ENCODE results near the gene DIP2A. TPM values are rescaled to one million over a fixed set of nuclear protein-coding genes. Genes with fewer than 3 reads are reported as not detected.

DIP2A gene
- total and polyA plus RNA-seq, 2 of the 8 experiments (the other 6 are each of a cell fraction or from before 2014, with no cell fraction given): 16.0 to 27.1 TPM

DNA sequence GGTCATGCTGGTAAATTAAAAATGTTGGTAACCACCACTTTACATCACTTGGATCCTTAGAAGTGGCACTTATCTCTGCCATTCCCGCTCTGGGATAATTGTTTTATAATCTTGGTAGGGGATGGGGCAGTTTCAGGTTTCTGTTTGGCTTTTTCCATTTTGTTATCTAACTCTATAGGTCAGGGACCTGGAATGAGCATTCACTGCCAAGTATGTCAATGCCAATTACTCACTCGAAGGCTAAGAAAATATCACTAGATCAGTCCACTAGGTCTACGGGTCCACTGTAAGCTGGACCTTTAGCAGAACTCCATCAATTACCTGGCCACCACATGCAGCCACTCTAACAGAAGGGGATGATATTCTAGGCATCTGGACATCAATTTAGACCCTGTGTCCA is 4.5 kb upstream of the DIP2A start:
- Histone ChIP-seq H2AFZ (ENCODE audit: low read length) (no peak overlapping the region), H3K79me1 (ENCODE audit: low read depth, low read length) (peaks cover 5% of the 10 kb centered on the region; the same call in 1 of the 2 replicates), H4K8ac (ENCODE audit: extremely low read depth, insufficient read depth, low read length) (no peak overlapping the region), H3K23ac (ENCODE audit: insufficient read length) (no peak overlapping the region), H3K9ac (replicated peaks in 1 of 4; ENCODE audit: extremely low read depth in 1 of 4, low read depth in 3 of 4, low read length in 3 of 4) (no peak overlapping the region), H4K20me1 (replicated peaks in 1 of 2; ENCODE audit: control insufficient read depth in 1 of 2, insufficient read depth in 2 of 2, low read length in 2 of 2) (peaks cover 0 to 1% of the 10 kb centered on the region in 2 experiments), H3K4me2 (ENCODE audit: insufficient read depth in 1 of 2, low read depth in 2 of 2, low read length in 2 of 2) (no peak overlapping the region), H3K4ac (replicated peaks; ENCODE audit: insufficient read length, low read depth, low read length) (no peak overlapping the region), H2BK12ac (ENCODE audit: low read depth, low read length) (no peak overlapping the region), H3K27ac (ENCODE audit: low read depth, low read length) (no peak overlapping the region), H3K27me3 (replicated peaks in 1 of 4; ENCODE audit: control insufficient read depth in 3 of 4, extremely low read depth in 1 of 4, insufficient read depth in 3 of 4, low read length in 3 of 4) (no peaks in the 10 kb centered on the region), H2BK15ac (ENCODE audit: low read length) (no peak overlapping the region), H2BK5ac (ENCODE audit: low read depth, low read length) (no peak overlapping the region), H3K18ac (ENCODE audit: extremely low read depth, low read length) (no peak overlapping the region), H3K36me3 (ENCODE audit: control insufficient read depth in 2 of 4, insufficient read depth in 4 of 4, low read length in 3 of 4) (peaks cover 0 to 5% (median 0%) of the 10 kb centered on the region in 4 experiments; a peak in 4 of 8 replicates), H2BK20ac (ENCODE audit: low read length) (no peak overlapping the region), H3K79me2 (ENCODE audit: control insufficient read depth in 1 of 2, insufficient read depth in 2 of 2, low read length in 2 of 2) (peaks cover 0 to 21% of the 10 kb centered on the region in 2 experiments; a peak in 2 of 4 replicates), H3K56ac (replicated peaks; ENCODE audit: insufficient read length, low read depth, low read length) (no peak overlapping the region), H3K4me3 (ENCODE audit: extremely low read depth in 1 of 4, insufficient read depth in 2 of 4, low read depth in 3 of 4, low read length in 4 of 4) (no peak overlapping the region), H3K23me2 (ENCODE audit: low read depth, low read length) (peaks cover 8% of the 10 kb centered on the region), H4K91ac (replicated peaks; ENCODE audit: insufficient read length, low read length) (no peak overlapping the region), H3K9me3 (ENCODE audit: insufficient read depth in 2 of 2, low read depth in 1 of 2, low read length in 1 of 2) (peaks cover 0 to 4% of the 10 kb centered on the region in 2 experiments; a peak in 1 of 4 replicates), H4K5ac (ENCODE audit: insufficient read length, low read depth, low read length) (no peak overlapping the region), H3K14ac (ENCODE audit: insufficient read length) (no peak overlapping the region), H2AK5ac (ENCODE audit: low read depth, low read length) (no peak overlapping the region), H2BK120ac (replicated peaks; ENCODE audit: low read depth, low read length) (no peak overlapping the region), H3K4me1 (replicated peaks in 1 of 4; ENCODE audit: control insufficient read depth in 3 of 4, insufficient read depth in 4 of 4, low read length in 3 of 4) (peaks cover 0 to 6% (median 2%) of the 10 kb centered on the region in 4 experiments; a peak in 4 of 7 replicates)
- POLR2A ChIA-PET (ENCODE audit: partially characterized antibody): interaction anchor here (0.6 kb wide), 1 partner anchor 139 kb away, joined by 3 read pairs; no protein-coding TSS in a partner anchor
- WGBS, 2 experiments (ENCODE audit: extremely low coverage in 1 of 2, insufficient coverage in 1 of 2, insufficient read length in 1 of 2, insufficient replicate concordance in 2 of 2, low coverage in 1 of 2, low lambda C conversion rate in 2 of 2, missing lambda C conversion rate in 1 of 2): 62% methylated on average over 3 of the region's 3 CpGs; no CpG with 5 or more reads in 1 of the 2 experiments
- FAIRE-seq (no peak), DNase-seq (ENCODE audit: low read depth in 1 of 2, low spot score in 2 of 2) (no peak)
- CTCF ChIA-PET (ENCODE audit: partially characterized antibody): interaction anchor here (0.6 kb wide), 1 partner anchor 170 kb away, joined by 3 read pairs; no protein-coding TSS in a partner anchor
- no peak for TF ChIP-seq KDM5A (IDR thresholded peaks at IDR 0.05; ENCODE audit: low read length)
